Heart right ventricle (tissue), 16 donors: ENCODE data around the gene ZNF614. TPM values are rescaled to one million over a fixed set of nuclear protein-coding genes. Genes with fewer than 3 reads are reported as not detected.
"Not testable (repeated sequence)": the region's sequence is repeated elsewhere in the genome, so short reads cannot be mapped to it uniquely, and the experiment has no call there.

Source experiments
- ATAC-seq, 8 donors: fragments of 200-7000 bp; cut with Tn5 transposase; one replicate each; pipeline ENCODE4 v1.9.1; 2020; ENCODE audit warnings: mild to moderate bottlenecking in 8 of 8, moderate library complexity in 8 of 8, moderate number of reproducible peaks in 1 of 8
- DNase-seq, 2 donors: peaks; one replicate each; pipeline ENCODE4 v3.0.0-alpha.2; 2020
- H3K27ac ChIP-seq, 10 donors: fragments of 200-600 bp; sonication (generic) in 2 of 10; one replicate each; pipeline versions ENCODE4 v1.5.0 to v1.8.0; 2020 to 2022; ENCODE audit warnings: mild to moderate bottlenecking in 3 of 10
- H3K27me3 ChIP-seq, 7 donors: fragments of 200-600 bp; one replicate each; pipeline ENCODE4 v1.8.0; 2021 to 2022; ENCODE audit warnings: mild to moderate bottlenecking in 2 of 7
- H3K36me3 ChIP-seq, 9 donors: fragments of 200-600 bp; sonication (generic) in 1 of 9; one replicate each; pipeline versions ENCODE4 v1.5.0 to v1.8.0; 2020 to 2022; ENCODE audit warnings: mild to moderate bottlenecking in 2 of 9
- H3K4me1 ChIP-seq, 9 donors: fragments of 200-600 bp; sonication (generic) in 1 of 9; one replicate each; pipeline versions ENCODE4 v1.5.0 to v1.8.0; 2020 to 2022; ENCODE audit warnings: mild to moderate bottlenecking in 4 of 9
- H3K4me3 ChIP-seq, 10 donors: fragments of 200-600 bp; sonication (generic) in 2 of 10; one replicate each; pipeline versions ENCODE4 v1.5.0 to v1.8.0; 2020 to 2022; ENCODE audit warnings: mild to moderate bottlenecking in 7 of 10, moderate library complexity in 2 of 10
- H3K9me3 ChIP-seq, 11 donors: fragments of 200-600 bp in 10 of 11; sonication (generic) in 2 of 11; one replicate each; pipeline versions ENCODE4 v1.5.0 to v1.8.0; 2013 to 2022; ENCODE audit warnings: mild to moderate bottlenecking in 2 of 11, control low read depth in 1 of 11, moderate library complexity in 1 of 11
- WGBS, 2 donors: extraction: QIAGEN DNeasy Blood & Tissue Kit; methylation state at CpG; one replicate each; pipeline ENCODE4 v1.1.7; 2013; ENCODE audit warnings: inconsistent platforms in 1 of 2; 5-methylcytosine and 5-hydroxymethylcytosine counted together
- intact Hi-C, 10 donors: fragments of 100-400 bp; cut with DNase I; formaldehyde crosslinking; loops; one replicate each; pipeline versions ENCODE4 v1.11.1 to v1.14.2; 2022
- polyA plus RNA-seq, 2 donors: library from polyadenylated mRNA; stranded (reverse); fragments of 200-250 nt; gene quantifications; one replicate each; pipeline ENCODE4 v1.2.3, GENCODE V29; 2013
- total RNA-seq, 10 donors: library from RNA; stranded (reverse); fragmentation: NEBNext Ultra II Directional in 3 of 10; extraction: Animal tissue kit (Norgen Biotek cat#: 25700) in 3 of 10; gene quantifications; one replicate each; pipeline versions ENCODE4 v1.2.1 to v1.2.4, GENCODE V29; 2021 to 2023
- TF ChIP-seq, protein P1 (sequence below), 9 donors: fragments of 200-600 bp; sonication (generic) in 2 of 9; IDR thresholded peaks; one replicate each; pipeline versions ENCODE4 v1.5.0 to v1.8.0; 2021 to 2022; ENCODE audit warnings: antibody characterized with exemption in 9 of 9, mild to moderate bottlenecking in 5 of 9, moderate library complexity in 1 of 9
- donor health status: Arrhythmogenic right ventricular cardiomyopathy.
- donor health status: ischemic (EF 13 %, LVEDD 7.1; RV severe dilation, severe dysfunction).
- donor health status: healthy with polysubstance abuse.
- donor health status: DM: no; HTN: yes; CAD: no.
- donor health status: DM: no; HTN: no; CAD: no.
- donor health status: ischemic (EF 25% LVEDD 6.9; RV normal size, moderate dysfunction).
- donor health status: ischemic (EF 25% LVEDD 5.7; RV mildly dilated, moderate dysfunction).
- donor health status: healthy.
- donor health status: DM: yes; HTN: yes; CAD: no.
- donor health status: Ischemic cardiomyopathy.
- donor health status: ischemic (EF 35%, LVEDD 5.7; RV mildly dilated, moderate dysfunction).
- donor health status: nonischemic (EF 11% LVEDD 7.7; RV severe dilation, severe dysfunction).
- donor health status: DM: yes; HTN: yes; CAD: no.
- donor health status: PGD.
- donor health status: ischemic (EF 29% LVEDD 5.4; RV normal size, mild dysfunction).
- donor health status: nonischemic (EF 23%, LVEDD 6.1; RV moderate dilation, normal function).

Gene ZNF614
- total and polyA plus RNA-seq, 12 donors: 3.0 to 8.4 (median 6.8) TPM

DNA sequence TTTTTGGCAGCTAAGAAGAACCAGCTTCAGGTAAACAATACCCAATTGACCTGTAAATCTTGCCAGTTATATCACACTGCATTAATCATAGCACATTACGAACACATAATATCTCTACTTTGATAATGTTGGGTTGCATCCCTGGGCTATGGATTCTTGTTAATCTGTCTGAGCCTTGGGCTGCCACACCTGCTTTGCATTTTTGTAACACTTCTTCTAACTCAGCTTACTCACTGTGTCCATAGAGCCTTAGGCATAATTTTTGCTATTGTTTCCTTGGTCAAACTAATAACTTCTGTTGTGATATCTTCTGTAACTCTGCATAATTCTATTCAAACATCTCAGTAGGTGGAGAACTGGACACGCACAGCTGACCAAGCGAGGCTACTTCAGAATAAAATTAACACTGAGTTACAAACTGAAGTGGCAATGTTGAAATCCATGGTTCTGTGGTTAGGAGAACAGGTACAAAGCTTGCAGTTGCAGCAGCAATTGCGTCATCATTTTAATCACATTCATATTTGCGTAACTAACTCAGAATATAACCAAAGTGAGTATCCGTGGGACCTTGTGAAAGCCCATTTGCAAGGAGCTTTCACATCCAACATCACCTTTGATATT, 48.0 kb downstream of the ZNF614 start:
- no peak overlapping the region for H3K4me3 ChIP-seq
- peaks cover under 1 to 28% (median 6%) of the 10 kb centered on the region in 9 donors for H3K4me1 ChIP-seq
- H3K27ac ChIP-seq: no peak overlapping the region
- H3K36me3 ChIP-seq: peaks cover 0 to 74% (median 12%) of the 10 kb centered on the region in 9 donors
- H3K9me3 ChIP-seq: peaks cover 0 to 100% (median 31%) of the 10 kb centered on the region in 11 donors
- no peaks in the 10 kb centered on the region for H3K27me3 ChIP-seq
- DNase-seq: no peak
- intact Hi-C loops: loop anchor here in 2 of 10 donors (5.0 to 10.0 kb wide), 2 partner anchors 93 to 95 kb away; partner anchors contain the start of gene ZNF577 (in 2 of the 2)
- TF ChIP-seq, protein P1, sequence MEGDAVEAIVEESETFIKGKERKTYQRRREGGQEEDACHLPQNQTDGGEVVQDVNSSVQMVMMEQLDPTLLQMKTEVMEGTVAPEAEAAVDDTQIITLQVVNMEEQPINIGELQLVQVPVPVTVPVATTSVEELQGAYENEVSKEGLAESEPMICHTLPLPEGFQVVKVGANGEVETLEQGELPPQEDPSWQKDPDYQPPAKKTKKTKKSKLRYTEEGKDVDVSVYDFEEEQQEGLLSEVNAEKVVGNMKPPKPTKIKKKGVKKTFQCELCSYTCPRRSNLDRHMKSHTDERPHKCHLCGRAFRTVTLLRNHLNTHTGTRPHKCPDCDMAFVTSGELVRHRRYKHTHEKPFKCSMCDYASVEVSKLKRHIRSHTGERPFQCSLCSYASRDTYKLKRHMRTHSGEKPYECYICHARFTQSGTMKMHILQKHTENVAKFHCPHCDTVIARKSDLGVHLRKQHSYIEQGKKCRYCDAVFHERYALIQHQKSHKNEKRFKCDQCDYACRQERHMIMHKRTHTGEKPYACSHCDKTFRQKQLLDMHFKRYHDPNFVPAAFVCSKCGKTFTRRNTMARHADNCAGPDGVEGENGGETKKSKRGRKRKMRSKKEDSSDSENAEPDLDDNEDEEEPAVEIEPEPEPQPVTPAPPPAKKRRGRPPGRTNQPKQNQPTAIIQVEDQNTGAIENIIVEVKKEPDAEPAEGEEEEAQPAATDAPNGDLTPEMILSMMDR (IDR thresholded peaks at IDR 0.05): no peak
- 96 to 97% methylated on average over 6 of the region's 6 CpGs for WGBS, 2 donors
- no peak for ATAC-seq

GRCh38 chr19:51978882-51979281, 49.3 kb downstream of the ZNF614 start:
- no peak for ATAC-seq
- Histone ChIP-seq H3K27me3 (no peaks in the 10 kb centered on the region), H3K4me3 (no peak overlapping the region), H3K4me1 (peaks cover 0 to 15% (median 0%) of the 10 kb centered on the region in 9 donors), H3K9me3 (peaks cover 0 to 100% (median 35%) of the 10 kb centered on the region in 11 donors), H3K27ac (no peak overlapping the region), H3K36me3 (peaks cover 0 to 79% (median 22%) of the 10 kb centered on the region in 9 donors)
- intact Hi-C loops: loop anchor here in 1 of 10 donors (10.0 kb wide), 1 partner anchor 136 kb away; no protein-coding TSS in a partner anchor
- TF ChIP-seq, protein P1 (IDR thresholded peaks at IDR 0.05): no peak
- no peak for DNase-seq
- 96 to 98% methylated on average over 4 of the region's 4 CpGs for WGBS, 2 donors

- Histone ChIP-seq H3K4me1 (peaks cover 0 to 5% (median 0%) of the 10 kb centered on the region in 9 donors), H3K27ac (no peak overlapping the region), H3K9me3 (peaks cover 0 to 100% (median 48%) of the 10 kb centered on the region in 11 donors), H3K27me3 (no peaks in the 10 kb centered on the region), H3K4me3 (no peak overlapping the region), H3K36me3 (peaks cover 8 to 91% (median 38%) of the 10 kb centered on the region in 9 donors)
- ATAC-seq: no peak
- DNase-seq: no peak
- TF ChIP-seq, protein P1 (IDR thresholded peaks at IDR 0.05): no peak
- 54 to 64% methylated on average over 7 of the region's 7 CpGs for WGBS, 2 donors
- intact Hi-C loops: loop anchor here in 1 of 10 donors (10.0 kb wide), 1 partner anchor 137 kb away; no protein-coding TSS in a partner anchor
Measured at GRCh38 chr19:51977346-51977745, 50.8 kb downstream of the ZNF614 start.

DNA sequence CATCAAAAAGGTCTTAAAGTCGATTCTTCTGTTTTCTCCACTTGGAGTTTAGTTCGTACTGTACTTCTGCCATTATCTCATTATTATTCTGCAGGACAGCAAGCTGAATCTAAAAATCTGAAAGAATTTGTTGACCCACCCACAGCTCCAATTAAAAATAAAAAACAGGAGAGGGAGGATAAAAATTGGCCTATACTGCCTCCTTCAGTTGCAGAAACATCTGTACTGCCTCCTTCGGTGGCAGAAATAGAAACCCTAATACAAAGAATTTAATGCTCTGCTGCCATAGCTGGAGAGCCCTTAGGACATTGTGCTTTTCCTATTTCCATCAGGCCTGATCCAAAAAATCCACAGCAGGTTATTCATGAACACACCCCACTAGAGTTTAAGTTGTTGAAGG, 51.3 kb downstream of the ZNF614 start:
- peaks cover 0 to 5% (median 0%) of the 10 kb centered on the region in 9 donors for H3K4me1 ChIP-seq
- peaks cover 0 to 100% (median 53%) of the 10 kb centered on the region in 11 donors for H3K9me3 ChIP-seq
- H3K36me3 ChIP-seq: peaks cover 10 to 96% (median 42%) of the 10 kb centered on the region in 9 donors
- 79 to 85% methylated on average over 3 of the region's 3 CpGs for WGBS, 2 donors
- intact Hi-C loops: loop anchor here in 1 of 10 donors (10.0 kb wide), 1 partner anchor 138 kb away; no protein-coding TSS in a partner anchor
- TF ChIP-seq, protein P1 (IDR thresholded peaks at IDR 0.05): peak in 2 of 9 donors; percentile 15 to 20
- DNase-seq (no peak), ATAC-seq (no peak)
- H3K27ac ChIP-seq: no peak overlapping the region
- no peaks in the 10 kb centered on the region for H3K27me3 ChIP-seq
- no peak overlapping the region for H3K4me3 ChIP-seq

DNA sequence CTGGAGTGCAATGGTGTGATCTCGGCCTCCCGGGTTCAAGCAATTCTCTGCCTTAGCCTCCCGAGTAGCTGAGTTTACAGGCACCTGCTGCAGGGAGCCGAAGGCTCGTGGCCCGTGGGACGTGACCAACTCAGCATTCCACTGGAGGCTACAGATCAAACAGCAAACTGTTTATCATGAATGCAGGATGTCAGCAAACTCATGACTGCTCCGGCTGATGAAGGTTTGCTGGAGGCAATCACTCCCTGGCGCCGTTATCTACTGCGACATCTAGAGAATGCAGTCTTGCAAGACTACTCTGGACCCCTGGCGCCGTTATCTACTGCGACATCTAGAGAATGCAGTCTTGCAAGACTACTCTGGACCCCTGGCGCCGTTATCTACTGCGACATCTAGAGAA, 52.4 kb downstream of the ZNF614 start:
- H3K27me3 ChIP-seq, H3K4me3 ChIP-seq: not testable (repeated sequence)

More for the DNA sequence above, 52.4 kb downstream of the ZNF614 start:
- 96 to 97% methylated on average over 14 to 17 of the region's 17 CpGs for WGBS, 2 donors
- not testable (repeated sequence) for ATAC-seq, H3K27ac ChIP-seq, H3K4me1 ChIP-seq, DNase-seq
- Histone ChIP-seq H3K9me3 (peaks cover 2 to 100% (median 64%) of the 10 kb centered on the region in 11 donors), H3K36me3 (peaks cover 14 to 98% (median 53%) of the 10 kb centered on the region in 9 donors)
- intact Hi-C loops: loop anchor here in 1 of 10 donors (10.0 kb wide), 1 partner anchor 139 kb away; no protein-coding TSS in a partner anchor
